OCI-LY7 (cell line): ENCODE measurements around the gene CLCN5. TPM values are rescaled to one million over a fixed set of nuclear protein-coding genes. Genes with fewer than 3 reads are reported as not detected.

Experiments used
- BruUV-seq: library from RNA; stranded (reverse); fragments of 400-500 nt; replicated peaks from 2 replicates; lab custom pipeline; 2021; lab: Mats Ljungman, UMichigan
- CTCF ChIA-PET: fragments of 300-600 bp; sonication (Branson Sonifier 250); formaldehyde crosslinking; loops from one replicate; lab custom pipeline; 2022; ENCODE audit warnings: antibody characterized with exemption; ENCODE audit not compliant: unreplicated experiment; lab: Charles Lee
- POLR2A ChIA-PET: fragments of 300-600 bp; sonication (Branson Sonifier 250); formaldehyde crosslinking; loops from one replicate; lab custom pipeline; 2022; ENCODE audit warnings: antibody characterized with exemption; lab: Charles Lee
- DNase-seq: peaks from one replicate; pipeline ENCODE4 v3.0.0-alpha.2; 2015; ENCODE audit warnings: low spot score
- H2AFZ ChIP-seq: fragments of 200-600 bp; sonication (generic), shearing (Covaris generic); 2 replicates; pipeline ENCODE4 v1.6.1; 2014; ENCODE audit warnings: mild to moderate bottlenecking, antibody characterized with exemption, low read length, moderate library complexity
- H3K27ac ChIP-seq: fragments of 200-600 bp; sonication (generic); 2 replicates; pipeline ENCODE4 v1.5.1; 2014; ENCODE audit warnings: mixed run types, low read depth, mild to moderate bottlenecking, moderate library complexity, low read length, inconsistent platforms; ENCODE audit not compliant: poor library complexity, severe bottlenecking
- H3K36me3 ChIP-seq: fragments of 200-600 bp; sonication (generic); 2 replicates; pipeline ENCODE4 v1.6.1; 2014; ENCODE audit warnings: mild to moderate bottlenecking, antibody characterized with exemption, low read length, moderate library complexity, mixed read lengths; ENCODE audit not compliant: insufficient read depth
- H3K4me1 ChIP-seq: fragments of 200-600 bp; sonication (generic); 2 replicates; pipeline ENCODE4 v1.5.1; 2014; ENCODE audit warnings: mild to moderate bottlenecking, low read length; ENCODE audit not compliant: insufficient read depth, poor library complexity, severe bottlenecking
- H3K4me2 ChIP-seq: fragments of 200-600 bp; sonication (generic); 2 replicates; pipeline ENCODE4 v1.6.1; 2014; ENCODE audit warnings: mild to moderate bottlenecking, low read length
- H3K4me3 ChIP-seq: fragments of 200-600 bp; sonication (generic); 2 replicates; pipeline ENCODE4 v1.5.1; 2014; ENCODE audit warnings: mild to moderate bottlenecking, low read depth, low read length; ENCODE audit not compliant: poor library complexity, severe bottlenecking
- H3K79me2 ChIP-seq: fragments of 200-600 bp; sonication (generic); 2 replicates; pipeline ENCODE4 v1.6.1; 2016; ENCODE audit warnings: low read depth, mild to moderate bottlenecking, low read length, moderate library complexity, mixed read lengths; ENCODE audit not compliant: insufficient read depth
- H3K9me2 ChIP-seq: fragments of 200-600 bp; sonication (generic); 2 replicates; pipeline ENCODE4 v1.6.1; 2016; ENCODE audit warnings: mild to moderate bottlenecking, low read length, mixed read lengths; ENCODE audit not compliant: insufficient read depth
- H3K9me3 ChIP-seq: fragments of 200-600 bp; sonication (generic); 2 replicates; pipeline ENCODE4 v1.6.1; 2014; ENCODE audit warnings: mild to moderate bottlenecking, mixed run types, low read length, mixed read lengths
- H4K20me1 ChIP-seq: fragments of 200-600 bp; sonication (generic); 2 replicates; pipeline ENCODE4 v1.6.1; 2014; ENCODE audit warnings: mild to moderate bottlenecking, antibody characterized with exemption, low read length, moderate library complexity, mixed read lengths; ENCODE audit not compliant: insufficient read depth
- CTCF ChIP-seq: fragments of 200-600 bp; sonication (generic); conservative IDR thresholded peaks from 2 replicates; pipeline ENCODE4 v1.5.1; 2014; ENCODE audit warnings: mild to moderate bottlenecking, antibody characterized with exemption, low read length, moderate library complexity, mixed read lengths
- EZH2phosphoT487 ChIP-seq: fragments of 200-600 bp; sonication (generic); IDR thresholded peaks from 2 replicates; pipeline ENCODE4 v1.6.1; 2018; ENCODE audit warnings: low read depth, borderline replicate concordance, mild to moderate bottlenecking, mixed run types, antibody characterized with exemption, low read length, moderate library complexity, mixed read lengths
- intact Hi-C: fragments of 100-400 bp; cut with micrococcal nuclease; formaldehyde crosslinking; loops from one replicate; pipeline ENCODE4 v1.10.0; 2022; ENCODE audit not compliant: unreplicated experiment
- total RNA-seq, 2 experiments: library from RNA; depleted of rRNA in 1 of 2; stranded (reverse); fragments of >200 nt in 1 of 2; shearing (Covaris generic) in 1 of 2; gene quantifications; 2 replicates each; pipeline ENCODE4 v1.2.3, GENCODE V29; 2014 to 2022

Gene CLCN5
- total RNA-seq, 2 experiments from 2014 or later: 4.1 to 5.3 TPM

GRCh38 chrX:50049228-50049627 lies 126.8 kb downstream of the CLCN5 start:
- intact Hi-C loops: no loop called here
- H2AFZ ChIP-seq: no peak overlapping the region
- no TSS peak for BruUV-seq
- ChIA-PET POLR2A (no interaction called here), CTCF (no interaction called here)
- TF ChIP-seq EZH2phosphoT487 (no peak), CTCF (no peak)
- H3K27ac ChIP-seq: no peak overlapping the region
- H3K4me2 ChIP-seq: no peak overlapping the region
- H3K36me3 ChIP-seq: no peaks in the 10 kb centered on the region
- H3K9me3 ChIP-seq: no peaks in the 10 kb centered on the region
- no peaks in the 10 kb centered on the region for H4K20me1 ChIP-seq
- DNase-seq: no peak
- no peak overlapping the region for H3K4me3 ChIP-seq
- H3K79me2 ChIP-seq: no peaks in the 10 kb centered on the region
- H3K4me1 ChIP-seq: no peaks in the 10 kb centered on the region
- H3K9me2 ChIP-seq: no peaks in the 10 kb centered on the region

DNA sequence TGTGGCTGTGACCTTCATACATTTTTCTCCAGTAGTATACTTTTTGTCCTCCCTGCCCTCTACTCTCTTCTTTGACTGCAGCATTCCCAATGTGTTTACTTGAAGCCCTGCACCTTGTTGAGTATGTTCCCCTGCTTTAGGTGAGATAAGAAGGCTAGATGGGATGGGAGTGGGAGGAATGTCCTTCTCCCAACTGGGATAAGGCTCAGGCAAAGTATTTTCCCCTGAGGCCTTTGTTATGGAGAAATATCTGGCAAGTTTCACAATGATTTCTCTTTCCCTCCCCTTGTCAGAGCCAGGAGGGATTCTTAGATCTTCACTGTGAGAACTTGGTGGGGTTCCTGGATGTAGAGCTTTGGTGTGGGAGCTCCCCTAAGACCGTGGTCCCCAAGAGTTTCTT lies 131.8 kb downstream of the CLCN5 start:
- intact Hi-C loops: no loop called here

More for the DNA sequence above, 131.8 kb downstream of the CLCN5 start:
- Histone ChIP-seq H3K9me2 (no peaks in the 10 kb centered on the region), H3K27ac (no peak overlapping the region), H4K20me1 (no peaks in the 10 kb centered on the region), H3K79me2 (no peaks in the 10 kb centered on the region), H3K36me3 (no peaks in the 10 kb centered on the region), H2AFZ (no peak overlapping the region), H3K4me2 (no peak overlapping the region), H3K9me3 (no peaks in the 10 kb centered on the region), H3K4me1 (no peaks in the 10 kb centered on the region), H3K4me3 (no peak overlapping the region)
- no peak for DNase-seq
- TF ChIP-seq CTCF (no peak), EZH2phosphoT487 (no peak)
- BruUV-seq: no TSS peak
- ChIA-PET CTCF (no interaction called here), POLR2A (no interaction called here)
